ENCODE data around the gene UPK3BL1.
"Not testable (repeated sequence)": the region's sequence is repeated elsewhere in the genome, so short reads cannot be mapped to it uniquely, and the experiment has no call there.

The UPK3BL1 gene, protein sequence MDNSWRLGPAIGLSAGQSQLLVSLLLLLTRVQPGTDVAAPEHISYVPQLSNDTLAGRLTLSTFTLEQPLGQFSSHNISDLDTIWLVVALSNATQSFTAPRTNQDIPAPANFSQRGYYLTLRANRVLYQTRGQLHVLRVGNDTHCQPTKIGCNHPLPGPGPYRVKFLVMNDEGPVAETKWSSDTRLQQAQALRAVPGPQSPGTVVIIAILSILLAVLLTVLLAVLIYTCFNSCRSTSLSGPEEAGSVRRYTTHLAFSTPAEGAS

DNA sequence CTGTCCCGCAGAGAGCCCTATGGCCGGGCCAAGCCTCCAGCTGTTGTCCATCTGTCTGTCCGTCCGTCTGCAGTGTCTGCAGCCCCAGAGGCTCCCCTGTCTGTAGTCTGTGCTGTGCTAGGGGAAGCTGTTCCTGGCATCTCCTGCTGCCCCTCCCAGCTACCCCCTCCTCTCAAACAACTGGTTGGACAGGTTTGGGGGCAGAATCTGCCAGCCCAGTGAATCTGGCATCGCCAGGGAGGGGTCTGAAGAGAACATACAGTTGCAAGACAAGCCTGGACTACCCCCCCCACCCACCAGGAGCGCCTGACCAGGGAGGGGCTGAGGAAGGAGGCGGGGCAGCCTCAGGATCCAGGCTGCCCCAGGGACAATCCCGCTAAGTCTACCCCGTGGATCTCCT lies at the start of gene UPK3BL1:
UPK3BL1 (minus strand) TSS at position 101 of the 400 bp plus-strand sequence; CDS start at position 51, 50 bp downstream.
- H3K9me3 ChIP-seq (ENCODE audit: control insufficient read depth, low read length); H3K4me3 ChIP-seq (ENCODE audit: low read depth, low read length); H3K9ac ChIP-seq; H3K4me1 ChIP-seq; H3K4me2 ChIP-seq (ENCODE audit: low read length); H3K27me3 ChIP-seq (ENCODE audit: control insufficient read depth, insufficient read depth, low read length); H3K79me2 ChIP-seq; H3K36me3 ChIP-seq (ENCODE audit: control insufficient read depth, insufficient read depth, low read length); H2AFZ ChIP-seq; H3K27ac ChIP-seq: not testable (repeated sequence)

DNA sequence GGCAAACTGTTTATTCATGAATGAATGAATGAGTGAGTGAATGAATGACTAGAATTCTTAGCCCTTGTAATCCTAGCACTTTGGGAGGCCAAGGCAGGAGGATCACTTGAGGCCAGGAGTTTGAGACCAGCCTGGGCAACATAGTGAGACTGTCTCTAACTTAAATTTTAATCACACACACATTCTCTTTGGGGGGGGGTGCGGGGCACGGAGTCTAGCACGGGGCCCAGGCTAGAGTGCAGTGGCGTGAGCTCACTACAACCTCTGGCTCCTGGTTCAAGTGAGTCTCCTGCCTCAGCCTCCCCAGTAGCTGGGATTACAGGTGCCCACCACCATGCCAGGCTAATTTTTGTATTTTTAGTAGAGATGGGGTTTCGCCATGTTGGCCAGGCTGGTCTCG lies 48.0 kb upstream of the UPK3BL1 start:
- H3K27ac ChIP-seq; H3K9me3 ChIP-seq (ENCODE audit: control insufficient read depth, low read length): not testable (repeated sequence)

DNA sequence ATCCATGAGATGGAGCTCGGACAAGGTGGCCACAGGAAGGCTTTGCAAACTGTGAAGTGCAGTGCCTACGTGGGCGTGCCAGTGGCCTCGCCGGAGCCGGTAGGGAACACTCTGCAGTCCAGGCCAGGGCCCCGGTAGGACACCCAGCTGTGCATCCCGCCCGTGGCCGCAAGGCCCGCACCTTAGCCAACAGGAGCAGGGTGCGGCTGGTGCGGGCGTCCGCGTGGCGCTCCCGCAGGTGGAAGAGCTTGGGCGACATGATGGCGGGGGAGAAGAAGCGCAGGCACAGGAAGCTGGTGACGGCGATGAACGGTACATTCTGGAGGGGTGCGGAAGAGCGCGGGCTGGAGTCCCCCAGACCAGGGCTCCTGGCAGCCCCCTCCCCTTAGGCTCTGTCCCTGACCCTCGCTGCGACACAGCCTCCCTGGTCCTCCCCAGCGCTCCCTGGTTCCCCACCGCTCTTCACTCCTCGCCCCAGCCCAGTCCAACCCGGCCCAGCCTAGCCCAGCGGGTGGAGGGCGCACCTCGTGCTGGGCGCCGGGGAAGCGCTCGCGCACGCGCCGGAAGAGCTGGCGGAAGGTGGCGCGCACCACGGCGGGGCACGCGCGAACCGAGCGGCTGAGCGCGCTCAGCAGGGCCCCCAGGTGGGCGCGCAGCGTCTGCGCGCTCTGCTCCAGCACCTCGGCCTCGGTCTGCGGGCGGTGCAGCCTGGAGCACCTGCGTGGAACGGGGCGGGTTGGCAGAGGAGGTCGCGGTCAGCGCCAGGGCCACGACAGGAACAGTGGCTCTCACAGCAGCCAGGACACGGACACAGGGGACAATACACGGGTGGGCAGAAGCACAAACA lies 47.1 kb upstream of the UPK3BL1 start:
- not testable (repeated sequence) for H3K27me3 ChIP-seq (ENCODE audit: control insufficient read depth, insufficient read depth, low read length); H3K9me3 ChIP-seq (ENCODE audit: control insufficient read depth, low read length); H2AFZ ChIP-seq; H3K4me1 ChIP-seq; H3K4me2 ChIP-seq (ENCODE audit: low read length); H3K36me3 ChIP-seq (ENCODE audit: control insufficient read depth, insufficient read depth, low read length); H3K79me2 ChIP-seq; H3K9ac ChIP-seq; H3K4me3 ChIP-seq (ENCODE audit: low read depth, low read length); H3K27ac ChIP-seq

More for the DNA sequence above, 48.0 kb upstream of the UPK3BL1 start:
- not testable (repeated sequence) for H3K9ac ChIP-seq; H2AFZ ChIP-seq; H3K79me2 ChIP-seq; H3K4me2 ChIP-seq (ENCODE audit: low read length); H3K27me3 ChIP-seq (ENCODE audit: control insufficient read depth, insufficient read depth, low read length); H3K4me3 ChIP-seq (ENCODE audit: low read depth, low read length); H3K4me1 ChIP-seq; H3K36me3 ChIP-seq (ENCODE audit: control insufficient read depth, insufficient read depth, low read length)

DNA sequence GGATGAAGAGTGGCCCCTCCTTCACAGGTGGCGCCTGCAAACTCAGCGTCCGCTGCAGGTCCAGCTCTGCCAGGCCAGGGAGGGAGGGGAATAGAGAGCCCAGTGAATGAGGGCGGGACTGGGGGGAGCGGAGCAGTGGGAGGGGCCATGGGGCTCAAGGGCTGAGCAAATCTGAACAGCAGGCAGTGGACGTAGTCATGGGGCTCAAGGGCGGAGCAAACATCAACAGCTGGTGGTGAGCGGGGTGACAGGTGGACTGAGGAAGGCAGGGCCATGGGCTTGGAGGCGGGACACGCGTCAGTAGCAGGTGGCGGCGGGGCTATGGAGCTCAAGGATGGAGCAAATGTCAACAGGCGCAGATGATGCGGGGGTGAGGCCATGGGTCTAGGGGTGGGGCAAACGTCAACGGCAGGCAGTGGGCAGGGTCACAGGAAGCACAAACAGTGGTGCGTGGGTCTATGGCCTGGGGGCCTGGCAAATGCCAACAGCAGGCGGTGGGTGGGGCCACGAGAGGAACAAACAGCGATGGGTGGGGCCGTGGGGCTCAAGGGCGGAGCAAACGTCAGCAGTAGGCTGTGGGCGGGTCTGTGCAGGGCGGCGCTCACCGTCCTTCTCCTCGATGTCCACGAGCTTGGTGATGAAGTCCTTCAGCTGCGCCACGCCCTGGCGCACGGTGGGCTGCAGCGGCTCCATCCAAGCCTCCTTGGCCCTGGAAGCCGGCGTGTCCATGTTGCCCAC lies 45.9 kb upstream of the UPK3BL1 start:
- not testable (repeated sequence) for H3K4me3 ChIP-seq (ENCODE audit: low read depth, low read length); H3K27me3 ChIP-seq (ENCODE audit: control insufficient read depth, insufficient read depth, low read length)

DNA sequence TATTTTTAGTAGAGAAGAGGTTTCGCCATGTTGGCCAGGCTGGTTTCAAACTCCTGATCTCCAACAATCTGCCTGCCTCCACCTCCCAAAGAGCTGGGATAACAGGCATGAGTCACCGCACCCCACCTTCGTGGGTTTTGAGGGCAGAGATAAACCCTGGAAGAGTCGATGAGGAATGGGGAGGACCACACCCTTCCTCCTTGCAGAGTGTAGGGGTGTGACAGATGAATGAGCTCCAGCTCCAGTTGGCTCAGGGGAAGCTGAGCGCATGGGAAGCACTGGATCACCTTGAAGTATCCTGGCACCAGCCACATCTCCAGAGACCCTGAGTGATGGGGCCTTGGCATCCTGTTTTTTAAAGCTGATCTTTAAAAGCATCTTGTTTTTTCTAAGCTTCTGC lies 40.0 kb upstream of the UPK3BL1 start:
- H3K4me3 ChIP-seq (ENCODE audit: low read depth, low read length); H3K9me3 ChIP-seq (ENCODE audit: control insufficient read depth, low read length); H3K4me2 ChIP-seq (ENCODE audit: low read length); H3K36me3 ChIP-seq (ENCODE audit: control insufficient read depth, insufficient read depth, low read length); H3K9ac ChIP-seq; H3K79me2 ChIP-seq; H3K4me1 ChIP-seq; H3K27ac ChIP-seq; H2AFZ ChIP-seq; H3K27me3 ChIP-seq (ENCODE audit: control insufficient read depth, insufficient read depth, low read length): not testable (repeated sequence)

More for the DNA sequence above, 45.9 kb upstream of the UPK3BL1 start:
- H3K27ac ChIP-seq; H3K79me2 ChIP-seq; H2AFZ ChIP-seq; H3K36me3 ChIP-seq (ENCODE audit: control insufficient read depth, insufficient read depth, low read length); H3K9me3 ChIP-seq (ENCODE audit: control insufficient read depth, low read length); H3K4me1 ChIP-seq; H3K9ac ChIP-seq; H3K4me2 ChIP-seq (ENCODE audit: low read length): not testable (repeated sequence)

DNA sequence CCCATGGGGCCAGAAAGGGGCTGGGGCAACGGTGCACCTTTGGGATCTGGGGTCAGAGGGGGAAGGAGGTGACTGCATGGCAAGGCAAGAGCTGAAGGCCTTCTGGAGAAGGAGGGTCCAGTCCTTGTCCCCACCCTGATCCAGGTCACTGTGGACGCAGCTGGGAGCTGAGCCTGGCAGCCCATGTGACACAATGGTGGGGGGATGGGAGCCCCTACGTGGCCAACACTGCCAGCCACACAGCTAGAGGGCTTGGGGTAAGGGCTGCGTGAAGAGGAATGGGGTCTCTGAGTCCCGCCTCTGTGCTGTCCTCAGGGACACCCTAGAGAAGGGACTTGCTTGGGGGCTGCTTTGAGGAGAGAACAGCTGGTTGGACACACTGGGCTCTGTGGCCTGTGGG lies 38.2 kb upstream of the UPK3BL1 start:
- not testable (repeated sequence) for H2AFZ ChIP-seq; H3K4me1 ChIP-seq; H3K36me3 ChIP-seq (ENCODE audit: control insufficient read depth, insufficient read depth, low read length); H3K4me3 ChIP-seq (ENCODE audit: low read depth, low read length); H3K9me3 ChIP-seq (ENCODE audit: control insufficient read depth, low read length); H3K79me2 ChIP-seq; H3K9ac ChIP-seq; H3K27ac ChIP-seq; H3K4me2 ChIP-seq (ENCODE audit: low read length); H3K27me3 ChIP-seq (ENCODE audit: control insufficient read depth, insufficient read depth, low read length)

DNA sequence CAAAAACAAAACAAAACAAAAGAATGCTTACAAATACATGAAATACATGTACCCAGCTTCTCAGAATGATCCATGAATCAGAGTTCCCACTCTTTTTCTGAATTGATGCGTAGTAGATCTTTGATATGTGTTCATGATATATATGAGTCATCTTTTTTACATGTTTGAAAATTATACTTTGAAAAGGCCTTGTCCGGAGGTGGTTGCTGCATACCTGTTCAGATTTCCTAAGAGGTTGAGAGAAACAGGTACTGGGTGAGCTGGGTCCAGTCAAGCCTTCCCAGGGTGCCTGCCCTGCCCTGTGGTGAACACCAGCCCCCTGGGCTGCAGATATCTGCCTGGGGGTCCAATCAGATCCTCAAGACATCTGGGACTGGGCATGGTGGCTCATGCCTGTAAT lies 33.0 kb upstream of the UPK3BL1 start:
- not testable (repeated sequence) for H3K4me2 ChIP-seq (ENCODE audit: low read length); H3K9me3 ChIP-seq (ENCODE audit: control insufficient read depth, low read length); H3K27me3 ChIP-seq (ENCODE audit: control insufficient read depth, insufficient read depth, low read length); H3K9ac ChIP-seq; H3K27ac ChIP-seq; H3K36me3 ChIP-seq (ENCODE audit: control insufficient read depth, insufficient read depth, low read length); H3K79me2 ChIP-seq; H3K4me3 ChIP-seq (ENCODE audit: low read depth, low read length); H2AFZ ChIP-seq; H3K4me1 ChIP-seq

DNA sequence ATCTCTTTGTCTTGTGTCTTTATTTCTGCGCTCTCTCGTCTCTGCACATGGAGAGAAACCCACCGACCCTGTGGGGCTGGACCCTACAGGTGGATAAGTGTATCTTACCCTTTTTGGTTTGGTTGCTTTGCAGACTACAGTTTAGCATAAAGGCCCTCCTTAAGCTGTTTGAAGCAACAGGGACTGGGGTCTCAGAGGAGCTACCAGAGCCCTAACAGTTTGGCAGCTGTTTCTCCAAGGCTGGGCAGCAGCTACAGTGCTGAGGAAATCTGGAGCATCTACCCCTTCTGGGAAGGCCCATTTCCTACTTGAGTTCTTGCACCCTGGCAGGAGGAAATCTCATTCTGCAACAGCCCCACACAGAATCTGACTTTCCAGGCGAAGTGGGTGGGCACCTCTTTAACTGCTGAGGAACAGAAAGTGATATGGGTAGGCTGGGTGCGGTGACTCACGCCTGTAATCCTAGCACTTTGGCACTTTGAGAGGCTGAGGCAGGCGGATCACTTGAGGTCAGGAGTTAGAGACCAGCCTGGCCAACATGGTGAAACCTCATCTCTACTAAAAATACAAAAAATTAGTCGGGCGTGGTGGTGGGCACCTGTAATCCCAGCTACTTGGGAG lies 31.0 kb upstream of the UPK3BL1 start:
- H3K9me3 ChIP-seq (ENCODE audit: control insufficient read depth, low read length); H2AFZ ChIP-seq; H3K27me3 ChIP-seq (ENCODE audit: control insufficient read depth, insufficient read depth, low read length); H3K4me2 ChIP-seq (ENCODE audit: low read length); H3K9ac ChIP-seq; H3K27ac ChIP-seq; H3K4me1 ChIP-seq; H3K4me3 ChIP-seq (ENCODE audit: low read depth, low read length); H3K79me2 ChIP-seq; H3K36me3 ChIP-seq (ENCODE audit: control insufficient read depth, insufficient read depth, low read length): not testable (repeated sequence)

DNA sequence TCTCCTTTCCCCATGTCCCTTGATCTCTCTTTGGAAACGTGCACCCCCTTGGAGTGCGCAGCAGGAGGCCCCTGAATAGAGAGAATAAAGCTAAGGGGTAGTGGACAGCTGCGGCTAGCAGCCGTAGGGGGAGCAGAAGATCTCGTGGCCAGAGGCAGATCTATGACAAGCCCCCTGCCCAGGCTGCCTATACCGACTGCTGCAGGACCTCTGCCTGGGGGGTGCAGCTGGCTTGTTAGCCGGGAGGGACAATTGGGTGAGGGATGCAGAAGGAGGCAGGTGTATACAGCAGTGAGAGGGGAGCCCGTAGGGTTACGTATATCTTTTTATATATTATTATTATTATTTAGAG lies 29.3 kb upstream of the UPK3BL1 start:
- not testable (repeated sequence) for H2AFZ ChIP-seq; H3K36me3 ChIP-seq (ENCODE audit: control insufficient read depth, insufficient read depth, low read length); H3K27ac ChIP-seq; H3K4me3 ChIP-seq (ENCODE audit: low read depth, low read length); H3K79me2 ChIP-seq; H3K4me2 ChIP-seq (ENCODE audit: low read length); H3K27me3 ChIP-seq (ENCODE audit: control insufficient read depth, insufficient read depth, low read length); H3K4me1 ChIP-seq; H3K9ac ChIP-seq; H3K9me3 ChIP-seq (ENCODE audit: control insufficient read depth, low read length)

DNA sequence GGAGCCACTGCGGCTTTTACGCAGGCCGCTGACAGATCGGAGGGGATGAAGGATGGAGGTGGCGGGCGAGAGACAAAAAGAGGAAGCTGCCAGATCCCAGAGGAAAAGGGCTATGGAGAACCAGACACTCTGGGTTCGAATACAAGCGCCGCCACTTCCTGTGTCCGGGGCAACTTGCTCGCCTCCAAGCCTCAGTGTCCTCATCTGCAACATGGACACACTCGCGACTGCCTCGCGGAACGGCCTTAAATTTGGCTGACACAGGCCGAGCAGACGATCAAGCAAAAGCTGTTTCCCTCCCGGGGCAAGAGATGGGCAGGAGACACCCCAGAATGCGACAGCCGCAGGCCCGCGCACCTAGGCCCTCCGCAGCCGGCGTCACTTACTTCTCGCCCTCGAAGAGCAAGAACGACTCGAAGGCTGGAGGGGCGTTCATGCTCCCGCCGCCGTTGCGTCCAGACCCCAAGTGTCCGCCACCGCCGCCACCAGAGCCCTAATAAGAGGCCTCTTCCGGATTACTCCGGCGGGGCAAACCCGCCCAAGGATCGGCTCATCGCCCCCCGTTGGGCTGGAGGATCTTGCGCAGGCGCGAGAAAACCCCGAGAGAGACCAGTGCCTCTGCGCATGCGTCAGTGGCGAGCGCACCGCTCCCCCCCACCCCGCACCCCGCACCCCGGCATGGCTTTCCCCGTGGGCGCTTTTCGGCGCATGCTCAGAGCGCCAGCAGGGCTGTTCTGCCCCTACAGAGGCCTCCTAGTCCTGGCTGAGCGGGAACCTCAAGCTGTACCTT lies 28.8 kb upstream of the UPK3BL1 start, which contains the start of gene POLR2J2:
POLR2J2 (minus strand) TSS at position 498 of the 790 bp plus-strand sequence; CDS start at position 436, 62 bp downstream.
- not testable (repeated sequence) for H2AFZ ChIP-seq; H3K4me2 ChIP-seq (ENCODE audit: low read length); H3K4me1 ChIP-seq; H3K4me3 ChIP-seq (ENCODE audit: low read depth, low read length); H3K79me2 ChIP-seq; H3K27me3 ChIP-seq (ENCODE audit: control insufficient read depth, insufficient read depth, low read length); H3K9ac ChIP-seq; H3K9me3 ChIP-seq (ENCODE audit: control insufficient read depth, low read length); H3K27ac ChIP-seq; H3K36me3 ChIP-seq (ENCODE audit: control insufficient read depth, insufficient read depth, low read length)

All from parathyroid adenoma (tissue), 2 donors.